HG03457 (cell line): ENCODE measurements around the gene MED13L.
"Not testable (repeated sequence)": the region's sequence is repeated elsewhere in the genome, so short reads cannot be mapped to it uniquely, and the experiment has no call there.

Source experiments
- ATAC-seq: cut with Tn5 transposase; IDR thresholded peaks from one replicate; pipeline ENCODE4 v1.9.1; 2021; ENCODE audit warnings: moderate number of reproducible peaks; ENCODE audit not compliant: unreplicated experiment

MED13L gene

DNA sequence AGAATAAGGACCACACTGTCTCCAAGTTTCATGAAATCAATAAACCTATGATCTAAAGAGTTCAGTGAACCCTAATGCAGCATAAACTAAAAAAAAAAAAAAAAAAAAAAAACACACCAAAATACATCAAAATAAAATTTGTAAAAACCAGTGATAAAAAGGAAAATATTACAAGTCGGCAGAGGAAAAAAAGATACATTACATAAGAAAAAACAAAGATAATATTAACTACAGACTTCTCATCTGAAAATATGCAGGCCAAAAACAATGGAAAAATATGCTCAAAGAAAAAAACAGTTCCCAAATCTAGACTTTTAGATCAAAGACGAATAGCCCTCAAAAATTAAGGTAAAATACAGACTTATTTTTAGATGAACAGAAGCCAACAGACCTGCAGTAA is 27.6 kb downstream of the MED13L start:
- no peak for ATAC-seq

- ATAC-seq = no peak
Measured at GRCh38 chr12:116248930-116249329, 28.6 kb downstream of the MED13L start.

- no peak for ATAC-seq
Measured at GRCh38 chr12:116248433-116248832, 29.1 kb downstream of the MED13L start.

GRCh38 chr12:116247377-116247776 is 30.1 kb downstream of the MED13L start:
- no peak for ATAC-seq

DNA sequence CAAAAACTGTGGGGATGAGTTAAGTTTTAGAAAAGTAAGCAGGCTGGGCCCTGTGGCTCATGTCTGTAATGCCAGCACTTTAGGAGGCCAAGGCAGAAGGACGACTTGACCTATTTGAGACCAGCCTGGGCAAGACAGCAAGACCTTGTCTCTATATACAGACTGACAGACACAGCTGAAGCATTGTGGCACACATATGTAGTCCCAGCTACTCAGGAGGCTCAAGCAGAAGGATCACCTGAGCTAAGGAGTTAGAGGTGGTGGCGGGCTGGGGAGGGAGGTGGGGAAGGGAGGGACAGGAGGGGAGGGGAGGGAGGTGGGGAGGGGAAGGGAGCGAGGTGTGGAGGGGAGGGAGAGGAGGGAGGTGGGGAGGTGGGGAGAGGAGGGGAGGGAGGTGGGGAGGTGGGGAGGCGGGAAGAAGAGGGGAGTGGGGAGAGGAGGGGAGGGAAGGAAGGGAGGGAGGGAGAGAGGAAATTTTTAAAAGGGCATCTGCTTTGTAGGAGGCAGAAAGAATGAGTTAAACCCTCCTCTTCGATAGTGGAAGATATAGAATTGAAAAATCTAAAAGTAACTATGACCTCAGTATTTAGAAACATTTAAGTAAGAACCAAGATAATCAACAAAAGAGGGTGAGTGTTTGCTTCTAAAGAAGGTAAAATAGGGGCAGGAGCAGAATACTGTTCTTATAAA is 30.9 kb downstream of the MED13L start:
- no peak for ATAC-seq

GRCh38 chr12:116245189-116245588 is 32.3 kb downstream of the MED13L start:
- no peak for ATAC-seq

- ATAC-seq = no peak
Measured at GRCh38 chr12:116244474-116245090, 32.9 kb downstream of the MED13L start.

GRCh38 chr12:116244001-116244400 is 33.5 kb downstream of the MED13L start:
- no peak for ATAC-seq

DNA sequence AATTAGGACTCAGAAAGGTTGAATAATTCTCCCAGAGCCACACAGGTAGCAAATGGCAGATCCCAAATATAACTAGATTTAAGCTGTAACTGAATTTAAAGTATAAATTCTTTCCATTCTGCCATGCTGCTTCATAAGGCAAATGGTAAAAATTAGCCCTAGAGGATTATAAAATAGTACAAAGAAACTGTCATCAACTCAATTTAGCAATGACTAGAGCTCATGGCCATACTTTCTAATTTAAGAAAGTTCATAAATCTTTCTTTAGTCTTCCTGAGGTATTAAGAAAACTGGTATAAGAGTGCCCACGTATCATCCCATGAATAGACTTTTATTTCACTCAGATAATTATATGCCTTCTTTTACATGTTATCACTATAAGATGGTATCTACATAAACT is 34.8 kb downstream of the MED13L start:
- ATAC-seq = no peak

- no peak for ATAC-seq
Measured at GRCh38 chr12:116241157-116241759, 36.2 kb downstream of the MED13L start.

GRCh38 chr12:116238570-116239119 is 38.8 kb downstream of the MED13L start:
- ATAC-seq = not testable (repeated sequence)

- no peak for ATAC-seq
Measured at GRCh38 chr12:116238149-116238548, 39.3 kb downstream of the MED13L start.

- ATAC-seq = no peak
Measured at GRCh38 chr12:116236976-116237375, 40.5 kb downstream of the MED13L start.

DNA sequence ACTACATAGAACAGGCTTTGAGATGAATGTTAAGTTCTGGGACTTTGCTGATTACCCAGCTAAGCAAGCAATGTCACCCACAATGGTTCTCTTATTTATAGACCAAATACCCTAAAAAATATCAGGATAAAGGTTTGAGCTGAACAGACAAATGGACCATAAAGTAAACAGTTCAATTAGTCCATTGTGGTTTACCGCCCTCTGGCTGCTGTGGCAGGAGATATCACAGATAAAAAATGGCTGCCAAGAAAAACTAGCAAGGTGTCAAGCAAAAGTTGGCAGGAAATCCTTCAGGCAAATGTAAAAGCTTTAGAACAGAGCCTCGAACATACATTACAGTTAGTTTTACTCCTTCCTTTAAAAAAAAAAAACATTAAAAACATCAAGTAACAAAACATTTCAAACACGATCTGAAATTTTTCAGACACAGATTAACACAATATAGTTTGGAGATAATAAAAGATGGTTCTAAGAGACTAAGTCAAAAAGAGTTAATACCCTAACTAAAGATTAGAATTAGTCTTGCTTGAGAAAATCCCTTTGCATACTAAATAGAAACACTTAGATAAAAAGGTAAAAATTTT is 41.3 kb downstream of the MED13L start:
- no peak for ATAC-seq

GRCh38 chr12:116234148-116234547 is 43.3 kb downstream of the MED13L start:
- ATAC-seq = not testable (repeated sequence)

- no peak for ATAC-seq
Measured at GRCh38 chr12:116233669-116234068, 43.8 kb downstream of the MED13L start.

DNA sequence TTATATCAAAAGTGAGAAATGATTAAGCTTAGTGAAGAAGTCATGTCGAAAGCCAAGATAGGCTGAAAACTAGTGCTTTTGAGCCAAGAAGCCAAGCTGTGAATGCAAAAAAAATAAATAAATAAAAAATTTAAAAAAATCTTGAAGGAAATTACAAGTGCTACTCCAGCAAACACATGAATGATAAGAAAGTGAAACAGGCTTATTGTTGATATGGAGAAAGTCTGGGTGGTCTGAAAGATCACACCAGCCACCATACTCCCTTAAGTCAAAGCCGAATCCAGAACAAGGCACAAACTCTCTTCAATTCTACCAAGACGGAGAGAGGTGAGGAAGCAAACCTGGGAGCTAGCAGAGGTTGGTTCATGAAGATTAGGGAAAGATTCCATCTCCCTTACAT is 49.7 kb downstream of the MED13L start:
- no peak for ATAC-seq

- no peak for ATAC-seq
Measured at GRCh38 chr12:116226026-116226425, 51.5 kb downstream of the MED13L start.

- ATAC-seq = no peak
Measured at GRCh38 chr12:116222358-116222757, 55.1 kb downstream of the MED13L start.

DNA sequence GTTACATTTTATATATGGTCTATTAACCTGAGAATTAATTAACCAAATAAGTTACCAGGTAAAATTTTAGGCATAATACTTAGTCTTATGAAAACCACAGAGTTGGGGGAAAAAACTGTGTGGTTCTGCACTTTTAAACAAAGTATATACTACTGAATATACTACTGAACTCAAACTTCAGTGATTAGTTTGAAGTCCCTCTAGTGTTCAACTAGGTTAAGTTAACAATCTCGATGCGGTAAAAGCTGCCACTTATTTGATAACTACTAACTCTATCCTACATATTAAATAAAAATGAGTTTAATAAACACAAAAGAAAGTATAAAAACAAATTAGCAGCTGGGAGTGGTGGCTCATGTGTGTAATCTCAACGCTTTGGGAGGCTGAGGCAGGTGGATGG is 56.7 kb downstream of the MED13L start:
- no peak for ATAC-seq

DNA sequence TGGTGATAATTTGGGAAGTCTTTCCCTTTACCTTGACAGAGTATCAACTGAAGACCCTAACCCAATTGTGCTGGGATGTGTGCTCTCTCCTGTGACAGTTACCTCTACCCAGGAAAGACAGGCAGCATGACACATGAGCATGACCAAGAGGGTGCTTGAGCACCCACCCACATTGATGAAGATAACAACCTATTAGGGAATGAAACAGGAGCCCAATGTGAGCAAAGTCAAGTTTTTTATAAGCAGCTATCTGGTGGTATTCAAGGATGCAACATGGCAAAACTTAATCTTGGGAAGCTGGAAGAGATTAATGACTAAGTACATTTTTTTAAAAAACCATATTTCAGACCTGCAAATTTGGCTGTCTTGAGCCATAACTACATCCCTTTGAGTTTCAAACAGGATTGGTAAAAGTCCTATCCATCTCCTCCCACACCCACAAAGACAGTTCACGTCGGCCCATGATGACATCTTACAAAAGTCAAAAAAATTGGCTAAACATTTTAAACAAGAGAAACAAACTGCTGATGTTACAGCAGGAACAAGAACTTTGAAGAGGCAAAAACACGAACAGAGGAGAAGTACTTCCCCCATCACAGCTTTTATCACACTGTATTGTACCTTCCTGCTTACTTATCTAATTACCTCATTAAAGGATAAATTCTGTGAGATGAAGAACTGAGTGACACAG is 60.3 kb downstream of the MED13L start:
- no peak for ATAC-seq
